ENCODE measurements around the gene MSX1.

MSX1 gene

DNA sequence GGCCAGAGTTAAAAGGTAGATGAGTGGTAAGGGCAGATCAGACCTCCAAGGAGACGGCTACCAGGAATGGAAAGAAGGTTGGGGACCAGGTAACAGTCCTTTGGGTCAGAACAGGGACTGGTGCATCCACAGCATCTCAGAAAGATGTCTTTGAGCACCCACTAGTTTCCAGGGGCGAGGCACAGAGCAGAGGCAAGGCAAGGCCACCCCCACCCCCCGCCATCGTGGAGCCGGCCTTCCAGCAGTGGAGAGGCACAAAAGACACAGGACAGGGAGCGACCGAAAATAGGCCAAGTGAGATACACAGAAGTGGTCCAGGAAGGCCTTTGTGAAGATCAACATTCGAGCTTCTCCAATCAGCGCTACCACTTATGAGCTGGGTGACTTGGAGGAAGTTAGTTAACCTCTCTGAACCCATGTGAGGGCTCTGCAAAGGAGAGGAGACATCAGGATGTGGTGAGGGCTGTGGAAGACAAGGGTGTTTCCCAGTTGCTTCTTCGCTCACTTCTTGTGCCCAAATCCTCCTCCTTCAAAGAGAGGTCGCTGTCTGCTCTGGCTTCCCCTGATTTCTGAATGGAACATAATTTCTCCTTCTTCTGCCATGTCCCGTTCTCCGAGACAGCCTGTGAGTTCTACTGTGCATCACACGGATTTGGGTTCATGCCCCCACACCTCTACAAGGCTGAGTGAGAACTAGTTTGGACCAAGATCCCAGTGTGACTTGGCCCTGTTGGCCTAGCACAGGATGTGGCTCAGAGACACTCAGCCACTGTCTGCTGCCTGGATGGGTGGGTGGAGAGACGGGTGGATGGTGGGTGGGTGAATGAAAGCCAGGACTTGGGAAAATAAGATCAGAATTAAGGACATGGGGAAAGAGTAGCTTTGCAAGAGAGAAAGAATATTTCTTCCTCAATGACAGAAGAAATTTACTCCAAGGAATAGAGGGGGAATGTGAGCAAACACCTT is 16.7 kb upstream of the MSX1 start:
- no peak for DNase-seq

DNA sequence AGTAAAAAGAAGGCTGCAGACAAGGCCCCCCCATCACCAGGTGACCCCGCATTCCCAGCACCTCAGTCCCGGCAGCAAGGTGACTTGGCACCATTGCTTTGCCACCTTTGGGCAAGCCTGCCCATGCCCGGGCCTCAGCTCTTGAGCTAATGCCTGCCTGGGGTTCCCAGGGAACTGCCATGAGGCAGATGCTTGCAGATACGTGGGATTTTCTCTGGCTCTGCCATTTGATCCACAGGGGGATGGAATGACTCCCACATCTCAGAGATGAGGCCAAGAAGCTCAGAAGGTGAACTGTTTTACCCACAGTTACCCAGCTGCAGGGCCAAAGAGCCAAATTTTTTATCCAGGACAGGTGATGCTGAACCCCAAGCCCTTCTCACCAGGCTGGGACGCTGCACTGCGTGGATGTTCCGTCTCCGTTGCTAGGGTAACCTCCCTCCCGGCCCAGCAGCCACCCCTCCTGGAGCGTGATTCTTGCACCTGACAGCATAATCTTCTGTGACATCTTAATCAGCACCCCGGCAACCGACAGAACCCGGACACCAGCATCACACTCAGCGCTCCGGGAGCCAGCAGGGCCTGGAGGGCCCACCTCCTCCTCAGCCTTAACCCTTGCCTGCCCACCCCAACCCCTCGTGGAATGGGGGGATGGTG is 15.7 kb upstream of the MSX1 start:
- DNase-seq, result no peak

DNA sequence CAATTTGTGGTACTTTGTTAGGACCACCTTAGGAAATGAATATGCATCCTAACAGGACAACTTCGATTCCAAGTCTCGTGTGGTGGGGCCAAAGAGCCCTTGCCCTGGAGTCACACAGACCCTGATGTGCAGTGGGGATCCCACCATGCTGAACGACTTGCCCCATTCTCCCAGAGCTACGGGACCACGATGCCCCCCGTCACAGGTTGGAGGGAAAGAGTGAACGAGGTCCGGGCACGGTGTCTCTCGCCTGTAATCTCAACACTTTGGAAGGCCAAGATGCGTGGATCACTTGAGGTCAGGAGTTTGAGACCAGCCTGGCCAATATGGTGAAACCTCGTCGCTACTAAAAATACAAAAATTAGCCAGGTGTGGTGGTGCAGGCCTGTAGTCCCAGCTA is 14.4 kb upstream of the MSX1 start:
- DNase-seq, result no peak

DNA sequence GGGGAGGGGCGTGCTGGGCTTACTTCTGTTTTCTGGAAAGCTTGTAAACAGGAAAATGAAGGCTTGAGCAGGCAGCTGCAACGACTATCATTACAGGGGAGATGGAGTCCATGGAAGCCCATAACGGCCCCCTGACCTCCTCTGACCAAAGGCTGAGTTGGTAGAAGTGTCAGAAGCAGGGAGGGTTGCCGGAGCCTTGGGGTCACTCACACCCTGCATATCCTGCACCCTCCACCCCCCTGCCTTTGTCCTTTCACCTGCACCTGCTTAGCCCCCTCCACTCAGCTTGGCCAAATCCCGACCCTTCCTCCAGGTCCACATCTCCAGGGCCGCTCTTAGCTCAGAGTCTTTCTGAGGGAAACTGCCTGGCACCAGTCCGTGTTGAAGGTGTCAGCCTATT is 12.5 kb upstream of the MSX1 start:
- DNase-seq, result no peak

DNA sequence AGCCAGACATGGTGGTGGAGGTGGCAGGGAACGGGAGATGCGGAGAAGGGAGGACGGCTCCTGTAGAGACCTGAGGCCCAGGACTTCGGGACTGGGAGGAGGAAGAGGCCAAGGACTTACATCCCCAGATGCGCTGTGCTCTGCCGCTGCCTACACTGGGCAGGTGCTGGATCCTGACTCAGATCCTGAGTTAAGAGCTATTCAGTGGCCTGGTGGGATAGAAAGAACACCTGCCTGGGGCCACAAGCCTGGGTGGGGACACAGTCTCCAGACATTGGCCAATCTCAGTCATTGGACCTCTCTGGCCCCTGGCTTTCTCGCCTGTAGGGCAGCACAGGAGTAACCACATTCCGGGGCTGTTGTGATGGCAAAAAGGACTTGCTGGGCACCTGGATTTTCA is 10.9 kb upstream of the MSX1 start:
- DNase-seq, result no peak

DNA sequence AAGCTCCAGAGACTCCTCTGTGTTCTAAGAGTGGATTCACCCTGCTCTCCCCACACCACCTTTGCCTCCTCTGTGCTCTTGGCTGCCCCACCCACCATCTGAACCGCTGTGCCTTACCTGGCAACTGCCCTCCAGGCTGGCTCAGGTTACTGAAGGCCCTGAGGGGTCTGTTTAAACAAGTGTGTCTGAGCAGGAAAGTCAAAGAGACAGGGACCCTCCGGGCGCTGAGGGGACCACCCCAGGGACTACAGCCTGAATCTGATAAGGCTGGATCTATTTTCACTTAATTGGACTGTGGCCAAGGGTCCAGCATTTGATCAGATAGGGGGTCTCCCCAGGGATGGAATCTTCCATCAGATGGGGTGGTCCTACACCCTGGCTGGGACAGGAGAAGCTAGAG is 10.4 kb upstream of the MSX1 start:
- no peak for DNase-seq

DNA sequence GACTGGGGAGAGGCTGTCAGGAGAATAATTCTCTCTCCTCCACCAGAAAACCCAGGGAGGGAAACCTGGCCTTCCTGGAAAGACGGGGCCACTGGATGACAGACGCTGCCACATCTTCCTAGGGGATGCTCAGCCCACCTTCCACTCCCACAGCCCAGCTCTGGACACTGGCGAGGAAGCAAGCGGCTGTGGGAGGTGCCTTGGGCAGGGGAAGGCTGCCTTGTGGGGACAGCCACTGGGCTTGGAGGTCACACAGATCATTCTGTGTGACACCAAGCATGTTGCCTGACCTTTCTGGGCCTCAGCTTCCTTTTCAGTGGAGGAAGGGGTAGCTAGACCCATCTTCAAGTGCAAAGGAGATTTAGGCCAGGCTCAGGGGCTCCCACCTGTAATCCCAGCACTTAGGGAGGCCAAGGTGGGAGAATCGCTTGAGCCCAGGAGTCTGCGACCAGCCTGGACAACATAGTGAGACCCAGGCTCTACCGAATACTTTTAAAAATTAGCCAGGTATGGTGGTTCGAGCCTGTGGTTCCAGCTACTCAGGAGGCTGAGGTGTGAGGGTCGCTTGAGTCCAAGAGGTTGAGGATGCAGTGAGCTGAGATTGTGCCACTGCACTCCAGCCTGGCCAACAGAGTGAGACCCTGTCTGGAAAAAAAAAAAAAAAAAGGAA is 9.8 kb upstream of the MSX1 start:
- no peak for DNase-seq

DNA sequence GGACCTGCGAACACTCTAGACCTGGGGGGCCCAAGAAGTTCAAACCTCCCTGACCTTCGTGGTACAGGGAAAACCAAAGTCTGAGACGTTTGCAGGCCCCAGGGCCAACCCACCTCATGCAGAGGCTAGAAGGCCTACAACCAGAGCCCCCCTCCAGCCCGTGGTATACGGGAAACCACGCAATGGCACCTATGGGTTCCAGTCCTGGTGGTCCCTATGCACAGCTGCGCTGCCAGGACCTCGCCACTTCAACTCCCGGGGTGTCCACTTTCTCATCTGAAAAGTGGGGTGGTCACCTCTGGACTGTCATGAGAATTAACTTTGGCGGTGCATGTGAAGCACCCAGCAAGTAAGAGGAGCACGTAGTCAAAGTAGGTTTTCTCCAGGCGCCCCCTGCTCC is 8.4 kb upstream of the MSX1 start:
- no peak for DNase-seq

DNA sequence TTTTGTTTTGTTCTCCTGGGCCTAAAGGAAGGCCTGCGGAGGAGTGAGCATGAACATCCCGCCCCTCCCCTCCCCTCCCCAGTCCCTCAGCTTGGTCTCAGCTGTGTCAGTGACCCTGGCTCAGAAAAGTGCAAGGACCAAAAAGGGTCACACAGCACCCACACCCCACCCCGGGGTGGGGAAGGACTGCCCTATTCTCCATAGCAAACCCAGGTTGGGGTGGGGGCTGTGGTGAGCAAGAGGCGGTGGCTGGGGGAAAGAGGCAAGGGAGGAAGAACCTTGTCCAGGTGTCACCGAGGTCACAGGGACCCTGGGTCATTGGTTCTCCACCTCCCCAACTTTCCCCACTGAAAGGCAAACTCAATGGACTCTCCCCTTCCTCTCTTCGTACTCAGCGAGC is 7.6 kb upstream of the MSX1 start:
- no peak for DNase-seq

DNA sequence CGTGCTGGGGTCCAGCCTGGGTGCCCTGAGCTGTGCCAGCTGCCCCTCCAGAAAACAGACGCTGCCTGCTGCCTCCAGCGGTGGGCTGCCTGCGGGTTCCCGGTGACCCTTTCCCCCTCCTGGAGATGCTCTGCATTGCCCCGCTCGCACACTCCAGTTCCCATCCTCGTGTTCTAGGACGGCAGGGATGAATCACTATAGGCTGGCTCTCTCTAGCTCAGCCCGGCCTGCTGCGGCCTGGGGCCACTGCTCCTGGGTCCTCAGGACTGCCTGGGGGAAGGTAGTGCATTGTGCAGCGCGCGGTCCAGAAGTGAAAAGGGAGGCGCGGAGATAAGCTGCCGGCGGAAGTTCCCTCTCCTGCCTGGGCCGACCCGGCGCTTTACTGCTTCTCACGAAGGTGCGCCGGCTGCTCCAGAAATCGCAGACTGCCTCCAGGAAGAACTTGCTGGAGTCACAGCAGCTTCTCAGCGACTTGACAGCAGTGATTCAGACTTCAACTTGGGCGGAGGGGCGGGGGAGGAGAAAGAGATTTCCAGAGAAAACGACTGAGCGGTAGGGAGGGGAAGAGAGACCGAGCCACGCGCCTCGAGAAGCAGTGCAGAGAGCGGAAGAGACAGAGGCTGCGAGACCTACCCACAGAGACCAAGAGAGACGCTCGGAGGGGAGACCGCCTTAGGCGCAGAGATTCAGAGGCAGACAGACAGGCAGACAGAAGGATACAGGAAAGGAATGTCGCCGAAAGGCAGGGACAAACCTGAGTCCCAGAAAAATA is 6.7 kb upstream of the MSX1 start:
- DNase-seq, result no peak

DNA sequence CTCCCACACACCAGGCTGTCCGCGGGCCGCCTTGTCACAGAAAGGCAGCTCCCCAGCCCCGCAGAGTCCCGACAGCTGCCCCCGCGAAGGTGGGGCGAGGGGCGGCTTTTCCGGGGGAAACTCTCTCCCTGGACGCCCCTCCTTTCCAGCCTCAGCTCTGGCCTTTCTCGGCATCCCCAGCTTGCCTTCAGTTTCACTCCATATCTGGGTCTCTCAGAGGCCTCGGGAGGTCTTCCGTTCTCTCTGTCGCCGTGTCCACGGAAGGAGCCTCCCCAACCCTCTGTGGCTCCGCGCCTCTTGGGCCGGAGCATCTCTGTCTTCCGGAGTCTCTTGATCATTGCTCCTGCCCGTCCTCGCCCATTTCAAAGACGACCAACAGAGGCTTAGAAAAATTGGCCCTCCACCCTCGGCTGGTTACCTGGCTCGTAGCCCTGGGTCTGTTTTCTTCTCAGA is 6.1 kb upstream of the MSX1 start:
- DNase-seq, result no peak

DNA sequence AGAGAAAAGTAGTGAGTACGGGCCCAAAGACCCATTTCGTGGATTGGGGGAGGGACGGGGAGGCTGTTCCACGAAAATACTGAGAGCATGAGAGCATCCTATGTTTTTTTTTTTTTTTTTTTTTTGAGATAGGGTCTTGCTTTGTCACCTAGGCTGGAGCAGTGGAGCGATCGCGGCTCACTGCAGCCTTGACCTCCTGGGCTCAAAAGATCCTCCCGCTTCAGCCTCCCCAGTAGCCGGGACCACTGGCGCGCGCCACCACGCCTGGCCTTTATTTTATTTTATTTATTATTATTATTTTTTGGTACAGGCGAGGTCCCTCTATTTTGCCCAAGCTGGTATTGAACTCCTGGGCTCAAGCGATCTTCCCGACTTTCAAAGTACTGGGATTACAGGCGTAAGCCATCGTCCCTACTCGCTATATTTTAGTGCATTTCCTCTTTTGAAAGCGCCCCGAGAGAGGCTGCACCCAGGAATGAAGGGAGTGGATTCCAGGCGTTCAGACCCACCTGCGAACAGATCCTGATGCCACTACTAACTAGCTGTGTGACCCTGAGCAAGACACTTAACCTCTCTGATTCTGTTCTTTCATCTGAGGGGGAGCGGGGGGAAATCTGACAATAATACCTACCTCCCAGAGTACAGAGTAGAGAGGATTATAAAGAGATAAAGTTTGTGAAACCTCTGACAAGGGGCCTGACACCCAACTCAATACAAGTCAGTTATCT is 5.4 kb upstream of the MSX1 start:
- DNase-seq, result no peak

DNA sequence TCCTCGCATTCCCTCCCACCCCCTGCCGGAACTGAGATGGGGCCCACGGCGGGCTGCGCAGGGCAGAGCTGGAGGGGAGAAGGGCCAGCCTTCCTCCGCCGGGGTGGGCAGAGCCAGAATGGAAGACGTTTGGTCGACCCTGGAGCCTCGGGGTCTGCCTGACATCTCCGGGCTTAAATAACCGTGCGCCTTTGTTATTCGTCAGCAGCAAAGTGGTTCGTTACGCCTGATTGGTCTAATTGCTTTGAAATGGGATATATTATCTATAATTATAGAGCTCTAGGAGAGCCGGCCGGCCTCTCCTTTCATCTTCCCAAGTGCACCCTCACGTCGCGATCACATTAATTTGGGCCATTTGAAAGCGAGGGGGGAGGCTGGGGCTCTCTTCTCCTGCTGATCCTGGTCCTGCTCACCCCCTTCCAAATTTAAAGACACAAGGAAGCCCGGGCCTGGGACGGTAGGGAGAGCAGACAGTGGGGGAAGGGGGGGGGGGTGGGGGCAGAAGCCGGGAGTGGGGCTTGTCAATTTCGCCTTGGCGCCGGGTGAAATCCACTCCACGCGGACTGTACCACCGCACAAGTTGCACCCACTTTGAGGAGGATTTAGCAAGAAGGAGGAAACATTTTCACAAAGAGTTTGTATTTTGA is 4.7 kb upstream of the MSX1 start:
- no peak for DNase-seq

DNA sequence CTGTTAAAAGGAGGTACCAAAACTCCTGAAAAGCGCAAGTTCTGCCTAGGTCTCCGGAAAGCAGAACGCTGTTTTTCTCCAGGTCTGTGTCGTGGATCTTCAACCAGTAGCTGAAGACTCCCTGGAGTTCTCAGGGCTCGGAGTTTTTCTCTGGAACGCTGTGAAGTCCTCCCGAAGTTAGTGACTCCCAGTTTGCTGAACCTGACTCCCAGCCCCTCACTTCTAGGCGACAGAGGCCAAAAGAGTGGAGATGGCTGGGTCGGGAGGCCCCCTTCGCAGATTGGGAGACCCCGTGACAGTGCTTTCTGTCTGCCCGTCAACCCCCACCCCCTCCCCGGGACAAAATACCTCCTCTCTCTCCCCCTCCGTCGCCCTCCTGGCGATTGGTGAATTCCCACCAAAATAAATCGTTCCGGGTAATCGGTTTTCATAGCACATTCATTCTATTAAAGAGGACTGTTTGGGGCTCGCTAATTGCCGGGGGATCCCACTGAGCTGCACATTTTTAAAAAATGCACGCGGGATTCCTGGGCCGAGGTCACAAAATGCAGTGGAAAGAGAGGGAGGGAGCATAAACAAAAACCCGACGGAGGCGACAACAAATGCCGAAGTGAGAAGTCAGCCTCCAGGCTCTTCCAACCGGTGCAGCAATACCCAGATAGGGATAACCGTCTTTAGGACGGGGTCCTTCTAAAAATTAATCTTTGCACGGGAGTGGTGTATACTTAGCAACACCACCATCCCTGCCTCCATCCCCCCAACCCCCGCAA is 4.0 kb upstream of the MSX1 start:
- no peak for DNase-seq

DNA sequence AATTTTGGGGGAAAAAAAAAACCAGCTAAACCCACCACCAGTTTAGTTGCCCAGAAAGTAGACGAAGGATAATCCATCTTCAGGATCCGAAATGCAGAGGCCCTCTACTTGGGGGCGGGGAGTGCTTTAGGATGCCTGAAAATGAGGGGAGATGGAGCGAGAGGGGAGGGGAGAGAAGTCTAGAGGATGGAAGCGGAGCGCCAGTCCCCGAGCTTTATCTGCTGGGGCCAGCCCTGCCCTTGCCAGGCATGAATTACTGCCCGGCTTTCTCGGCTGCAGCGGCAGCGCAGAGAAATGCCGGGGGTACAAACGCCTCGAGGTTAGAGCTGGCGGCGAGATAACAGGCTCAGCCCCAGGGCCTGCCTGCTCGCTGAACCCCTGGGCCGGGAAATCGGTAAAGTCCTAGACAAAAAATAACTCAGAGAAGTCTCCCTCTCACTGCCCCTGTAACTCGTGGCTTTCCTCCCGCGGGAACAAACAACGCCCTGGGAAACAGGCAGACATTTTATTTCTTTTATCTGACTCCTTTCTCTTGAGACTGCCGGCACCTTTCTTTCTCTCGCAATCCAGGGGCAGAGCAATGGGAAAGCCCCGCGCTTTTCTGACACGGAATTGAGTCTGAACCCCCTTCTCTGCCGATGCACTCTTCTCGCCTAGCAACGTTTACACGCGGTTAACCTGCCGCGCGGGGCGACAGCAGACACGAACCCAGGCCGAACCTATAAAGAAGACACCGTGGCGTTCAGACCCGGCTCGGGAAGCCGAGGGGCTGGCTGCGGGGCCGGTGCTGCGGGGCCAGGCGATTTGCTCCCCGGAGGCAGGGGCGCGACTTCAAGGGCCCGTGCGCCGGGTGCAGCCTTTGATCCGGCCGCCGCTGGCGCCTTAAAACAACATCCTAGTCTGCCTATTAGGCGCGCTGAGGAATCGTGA is 3.1 kb upstream of the MSX1 start:
- DNase-seq, result no peak

DNA sequence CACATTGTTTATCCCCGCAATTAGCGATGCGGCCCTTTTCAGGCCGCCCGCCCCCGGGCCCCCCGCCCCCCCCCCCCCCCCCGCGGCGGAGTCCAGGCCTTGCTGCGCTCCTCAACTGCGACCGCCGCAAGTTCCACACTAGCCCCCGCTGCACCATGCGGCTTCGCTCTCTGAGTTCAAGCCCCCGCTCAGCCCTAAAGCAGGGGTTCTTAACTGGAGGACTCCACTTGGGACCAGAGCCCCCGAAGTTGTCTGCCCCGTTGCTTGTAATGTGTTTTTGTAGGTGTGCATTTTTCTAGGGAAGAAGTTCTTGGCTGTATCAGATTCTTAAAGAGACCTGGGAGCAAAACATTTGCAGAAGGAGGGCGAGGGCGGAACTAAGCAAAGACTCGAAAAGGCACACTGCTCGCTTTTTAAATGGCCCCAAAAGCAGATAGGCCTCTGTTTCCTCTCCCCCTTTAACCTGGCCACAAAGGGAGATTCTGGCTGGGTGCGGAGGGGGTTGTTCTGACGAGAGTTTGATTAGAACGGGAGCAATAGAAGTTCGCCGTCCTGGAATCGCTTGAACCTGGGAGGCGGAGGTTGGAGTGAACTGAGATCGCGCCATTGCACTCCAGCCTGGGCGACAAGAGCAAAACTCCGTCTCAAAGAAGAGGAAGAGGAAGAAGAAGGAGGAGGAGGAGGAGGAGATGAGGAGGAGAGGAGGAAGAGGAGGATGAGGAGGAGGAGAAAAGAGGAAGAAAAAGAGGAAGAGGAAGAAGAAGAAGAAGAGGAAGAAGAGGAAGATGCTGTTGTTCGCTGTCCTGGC is 2.3 kb upstream of the MSX1 start:
- DNase-seq, result no peak

DNA sequence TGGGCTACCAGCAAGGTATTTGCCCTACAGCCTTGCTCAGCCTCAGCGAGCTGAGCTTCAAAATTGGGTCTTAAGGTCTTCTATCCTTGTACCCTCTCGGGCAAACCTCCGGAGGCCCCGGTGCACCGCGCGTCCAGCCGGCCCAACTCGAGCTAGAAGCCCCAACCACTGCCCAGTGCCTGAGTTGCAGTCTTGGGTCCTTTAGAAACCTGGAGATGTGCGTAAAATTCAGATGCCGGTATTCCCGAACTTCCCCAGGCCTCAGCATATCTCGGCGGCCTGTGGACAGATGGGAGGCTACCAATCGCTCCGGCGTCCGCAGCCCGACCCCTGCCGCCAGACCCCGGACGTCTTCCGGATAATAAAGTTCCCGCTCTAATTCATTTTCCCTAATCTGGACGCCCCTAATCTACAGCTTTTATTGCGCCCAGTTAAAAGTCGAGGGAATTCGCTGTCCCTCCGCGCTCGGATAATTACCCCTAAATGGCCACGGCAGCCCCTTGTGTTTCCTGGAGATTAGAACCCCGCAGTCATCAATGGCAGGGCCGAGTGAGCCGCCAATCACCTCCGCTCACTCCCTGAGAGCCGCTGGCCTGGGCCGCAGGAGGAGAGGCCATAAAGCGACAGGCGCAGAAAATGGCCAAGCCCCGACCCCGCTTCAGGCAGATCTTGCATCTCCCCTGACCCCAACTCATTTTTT is 1.5 kb upstream of the MSX1 start:
- DNase-seq, result no peak
